ENCODE measurements around the gene DHCR24.

Gene DHCR24

GRCh38 chr1:54815086-54815876, 71.7 kb downstream of the DHCR24 start:
- no peak for DNase-seq (ENCODE audit: low read depth)

GRCh38 chr1:54814571-54814970, 72.4 kb downstream of the DHCR24 start:
- DNase-seq (ENCODE audit: low read depth): no peak

GRCh38 chr1:54814126-54814498, 72.9 kb downstream of the DHCR24 start:
- no peak for DNase-seq (ENCODE audit: low read depth)

- DNase-seq (ENCODE audit: low read depth): no peak
Measured at GRCh38 chr1:54813485-54814125, 73.4 kb downstream of the DHCR24 start.

GRCh38 chr1:54812801-54813484, 74.1 kb downstream of the DHCR24 start:
- no peak for DNase-seq (ENCODE audit: low read depth)

GRCh38 chr1:54811739-54812655, 75.0 kb downstream of the DHCR24 start:
- no peak for DNase-seq (ENCODE audit: low read depth)

GRCh38 chr1:54811066-54811465, 75.9 kb downstream of the DHCR24 start:
- no peak for DNase-seq (ENCODE audit: low read depth)

GRCh38 chr1:54810153-54810942, 76.6 kb downstream of the DHCR24 start:
- DNase-seq (ENCODE audit: low read depth): no peak

- no peak for DNase-seq (ENCODE audit: low read depth)
Measured at GRCh38 chr1:54809496-54810074, 77.4 kb downstream of the DHCR24 start.

- DNase-seq (ENCODE audit: low read depth): no peak
Measured at GRCh38 chr1:54808443-54809207, 78.4 kb downstream of the DHCR24 start.

- no peak for DNase-seq (ENCODE audit: low read depth)
Measured at GRCh38 chr1:54807756-54808155, 79.2 kb downstream of the DHCR24 start.

GRCh38 chr1:54806931-54807611, 79.9 kb downstream of the DHCR24 start:
- DNase-seq (ENCODE audit: low read depth): no peak

GRCh38 chr1:54805981-54806381, 81.0 kb downstream of the DHCR24 start:
- DNase-seq (ENCODE audit: low read depth): no peak

- no peak for DNase-seq (ENCODE audit: low read depth)
Measured at GRCh38 chr1:54805466-54805865, 81.5 kb downstream of the DHCR24 start.

- no peak for DNase-seq (ENCODE audit: low read depth)
Measured at GRCh38 chr1:54804471-54805132, 82.4 kb downstream of the DHCR24 start.

- no peak for DNase-seq (ENCODE audit: low read depth)
Measured at GRCh38 chr1:54803761-54804470, 83.1 kb downstream of the DHCR24 start.

GRCh38 chr1:54800899-54801759, 85.9 kb downstream of the DHCR24 start, which contains the start of gene TTC22:
TSS of gene TTC22 (minus strand) at chr1:54801323. CDS start at chr1:54801163, 160 bp downstream.
- DNase-seq (ENCODE audit: low read depth): no peak
